Nephron progenitor cell (in vitro differentiated cells): ENCODE data around the gene SHROOM2.

Experiments
- DNase-seq: peaks from one replicate; pipeline ENCODE4 v3.0.0; 2021
- H3K27ac Mint-ChIP-seq: 2 replicates; pipeline ENCODE4 v1.8.0; 2021; ENCODE audit warnings: mild to moderate bottlenecking, moderate library complexity, mixed read lengths
- H3K27me3 Mint-ChIP-seq: 2 replicates; pipeline ENCODE4 v1.8.0; 2021; ENCODE audit warnings: mild to moderate bottlenecking, low read depth, mixed read lengths; ENCODE audit not compliant: poor library complexity
- H3K36me3 Mint-ChIP-seq: 2 replicates; pipeline ENCODE4 v1.8.0; 2021; ENCODE audit warnings: low read depth, mixed read lengths
- H3K4me1 Mint-ChIP-seq: 2 replicates; pipeline ENCODE4 v1.8.0; 2021; ENCODE audit warnings: mixed read lengths
- H3K4me3 Mint-ChIP-seq: 2 replicates; pipeline ENCODE4 v1.8.0; 2021; ENCODE audit warnings: mild to moderate bottlenecking, moderate library complexity, mixed read lengths
- H3K9me3 Mint-ChIP-seq: 2 replicates; pipeline ENCODE4 v1.8.0; 2021; ENCODE audit warnings: mild to moderate bottlenecking, moderate library complexity, mixed read lengths
- CTCF ChIP-seq: fragments of 200-600 bp; sonication (generic); IDR thresholded peaks from 2 replicates; pipeline ENCODE4 v1.5.0; 2021; ENCODE audit warnings: antibody characterized with exemption

SHROOM2 gene

GRCh38 chrX:9992061-9992460 lies 205.8 kb downstream of the SHROOM2 start:
- H3K27ac Mint-ChIP-seq, result no peak overlapping the region
- TF ChIP-seq CTCF, result no peak
- no peaks in the 10 kb centered on the region for H3K4me1 Mint-ChIP-seq
- H3K9me3 Mint-ChIP-seq, result peaks cover 54% of the 10 kb centered on the region
- DNase-seq, result no peak
- no peaks in the 10 kb centered on the region for H3K27me3 Mint-ChIP-seq
- H3K36me3 Mint-ChIP-seq, result peaks cover 8% of the 10 kb centered on the region
- H3K4me3 Mint-ChIP-seq, result no peak overlapping the region

- H3K36me3 Mint-ChIP-seq, result peaks cover 8% of the 10 kb centered on the region
- H3K27ac Mint-ChIP-seq, result no peak overlapping the region
- H3K4me3 Mint-ChIP-seq, result no peak overlapping the region
- DNase-seq, result no peak
- H3K27me3 Mint-ChIP-seq, result no peaks in the 10 kb centered on the region
- TF ChIP-seq CTCF, result no peak
- peaks cover 55% of the 10 kb centered on the region for H3K9me3 Mint-ChIP-seq
- no peaks in the 10 kb centered on the region for H3K4me1 Mint-ChIP-seq
Measured at GRCh38 chrX:9992724-9993123, 206.5 kb downstream of the SHROOM2 start.

GRCh38 chrX:9995855-9996339 lies 209.7 kb downstream of the SHROOM2 start:
- peak; percentile 79 for DNase-seq
- H3K4me1 Mint-ChIP-seq, result no peaks in the 10 kb centered on the region
- H3K4me3 Mint-ChIP-seq, result no peak overlapping the region
- peak; percentile 74 for TF ChIP-seq CTCF
- peaks cover 8% of the 10 kb centered on the region for H3K36me3 Mint-ChIP-seq
- H3K27ac Mint-ChIP-seq, result no peak overlapping the region
- H3K27me3 Mint-ChIP-seq, result no peaks in the 10 kb centered on the region
- H3K9me3 Mint-ChIP-seq, result peaks cover 67% of the 10 kb centered on the region

- peaks cover 68% of the 10 kb centered on the region for H3K9me3 Mint-ChIP-seq
- no peak for DNase-seq
Measured at GRCh38 chrX:9997041-9997440, 210.8 kb downstream of the SHROOM2 start.

GRCh38 chrX:9997524-9997923 lies 211.3 kb downstream of the SHROOM2 start:
- Mint-ChIP-seq H3K4me1 (no peaks in the 10 kb centered on the region), H3K27me3 (no peaks in the 10 kb centered on the region), H3K27ac (no peak overlapping the region), H3K9me3 (peaks cover 69% of the 10 kb centered on the region), H3K4me3 (no peak overlapping the region), H3K36me3 (peaks cover 8% of the 10 kb centered on the region)
- TF ChIP-seq CTCF, result no peak
- DNase-seq, result no peak

More at GRCh38 chrX:9997041-9997440, 210.8 kb downstream of the SHROOM2 start:
- no peak overlapping the region for H3K4me3 Mint-ChIP-seq
- H3K27me3 Mint-ChIP-seq, result no peaks in the 10 kb centered on the region
- H3K27ac Mint-ChIP-seq, result no peak overlapping the region
- no peaks in the 10 kb centered on the region for H3K4me1 Mint-ChIP-seq
- no peak for TF ChIP-seq CTCF
- peaks cover 8% of the 10 kb centered on the region for H3K36me3 Mint-ChIP-seq
